Astrocyte of the hippocampus (primary cell): Measurements from ENCODE around the gene ECI2.

Source experiments
- DNase-seq: peaks from one replicate; pipeline ENCODE4 v3.0.0; 2011; ENCODE audit warnings: low read depth, low spot score

The ECI2 gene

DNA sequence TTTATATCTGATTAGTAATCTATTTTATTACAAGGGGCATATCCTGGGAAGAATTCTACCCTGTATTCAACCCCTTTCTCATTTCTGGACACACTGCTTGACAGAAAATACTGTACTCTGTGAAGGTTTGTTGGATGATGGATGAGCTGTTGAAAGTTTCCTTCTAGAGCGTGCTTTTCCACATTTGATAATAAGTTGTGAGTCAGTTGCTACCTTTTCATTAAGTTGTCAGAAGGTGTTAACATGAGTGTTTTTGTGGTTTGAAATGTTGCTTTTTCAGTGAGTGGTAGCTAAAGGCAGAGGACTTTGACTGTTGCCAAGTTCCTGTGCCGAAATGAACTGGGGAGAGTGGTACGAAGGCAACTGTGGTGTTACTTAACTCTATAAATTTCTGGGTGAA is 3.9 kb upstream of the ECI2 start:
- DNase-seq = peak; percentile 56

DNA sequence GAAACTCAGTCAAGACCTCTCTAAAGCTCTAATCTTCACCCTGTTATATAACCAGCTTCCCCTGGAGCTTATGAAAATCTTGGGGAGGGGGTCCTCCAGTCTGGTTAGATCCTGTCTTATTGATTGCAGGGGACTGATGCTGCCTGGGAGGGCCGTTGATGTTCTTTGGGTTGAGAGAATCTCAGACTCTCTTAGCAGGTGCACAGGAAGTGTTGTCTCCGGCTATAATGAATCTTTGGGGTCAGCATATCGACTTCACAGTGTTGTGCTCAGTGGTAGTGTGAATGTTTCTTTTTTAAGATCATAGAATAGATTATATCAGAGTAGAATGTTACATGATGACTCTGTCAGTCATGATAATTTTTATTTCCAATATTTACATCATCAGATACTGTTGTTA is 2.8 kb upstream of the ECI2 start:
- DNase-seq = no peak

DNA sequence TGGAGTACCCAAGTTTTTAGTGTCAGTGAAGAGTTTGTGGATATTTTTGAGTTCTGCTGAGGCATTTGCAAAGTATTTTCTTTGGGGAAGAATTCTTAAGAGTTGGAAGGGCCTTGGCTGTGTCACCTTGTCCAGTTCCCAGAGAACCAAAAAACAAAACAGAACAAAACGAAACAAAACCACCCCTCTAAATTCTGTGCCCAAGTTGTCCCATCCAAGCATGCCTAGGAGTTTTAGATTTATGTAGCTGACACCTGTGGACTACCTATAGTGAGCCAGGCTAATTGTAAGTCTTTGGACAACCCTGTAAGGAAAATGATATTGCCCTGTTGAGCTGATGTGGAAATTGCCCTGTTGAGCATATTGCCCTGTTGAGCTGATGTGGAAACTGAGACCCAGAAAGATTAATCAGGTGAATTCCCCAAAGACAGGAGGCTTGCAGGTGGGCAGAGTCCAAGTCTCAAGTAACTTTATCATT is 1.0 kb upstream of the ECI2 start:
- DNase-seq = no peak

DNA sequence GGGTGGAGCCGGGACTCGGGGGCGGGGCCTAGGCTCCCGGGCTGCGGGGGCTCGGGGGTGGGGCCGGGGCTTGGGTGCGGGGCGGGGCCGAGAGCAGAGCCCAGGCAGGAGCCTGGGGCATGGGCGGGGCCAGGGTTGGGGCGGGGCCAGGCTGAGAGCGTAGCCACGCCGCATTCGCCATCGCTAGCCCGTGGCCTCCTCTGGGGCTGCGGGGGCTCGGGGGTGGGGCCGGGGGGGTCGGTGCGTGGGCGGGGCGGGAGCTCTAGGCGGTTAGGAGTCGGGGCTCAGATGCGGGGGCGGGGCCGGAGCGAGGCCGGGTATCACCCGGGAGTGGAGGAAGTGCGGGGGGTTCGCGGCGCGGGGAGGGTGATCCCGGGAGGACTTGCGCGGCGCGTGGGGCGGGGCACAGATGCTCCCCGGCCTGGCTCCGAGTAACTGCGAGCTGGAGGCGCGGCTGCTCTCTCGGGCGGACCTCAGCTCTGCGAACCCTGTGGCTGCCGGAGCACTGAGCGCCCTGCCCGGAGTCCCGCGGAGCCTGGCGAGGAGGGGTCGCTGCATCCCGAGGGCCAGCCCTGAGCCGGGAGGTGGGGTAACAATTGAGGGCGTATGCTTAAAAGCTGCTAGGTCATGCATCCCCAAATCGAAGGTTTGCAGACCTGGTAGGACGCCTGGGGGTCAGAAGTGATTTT is 434 bp upstream of the ECI2 start:
- DNase-seq = peak; percentile 97

DNA sequence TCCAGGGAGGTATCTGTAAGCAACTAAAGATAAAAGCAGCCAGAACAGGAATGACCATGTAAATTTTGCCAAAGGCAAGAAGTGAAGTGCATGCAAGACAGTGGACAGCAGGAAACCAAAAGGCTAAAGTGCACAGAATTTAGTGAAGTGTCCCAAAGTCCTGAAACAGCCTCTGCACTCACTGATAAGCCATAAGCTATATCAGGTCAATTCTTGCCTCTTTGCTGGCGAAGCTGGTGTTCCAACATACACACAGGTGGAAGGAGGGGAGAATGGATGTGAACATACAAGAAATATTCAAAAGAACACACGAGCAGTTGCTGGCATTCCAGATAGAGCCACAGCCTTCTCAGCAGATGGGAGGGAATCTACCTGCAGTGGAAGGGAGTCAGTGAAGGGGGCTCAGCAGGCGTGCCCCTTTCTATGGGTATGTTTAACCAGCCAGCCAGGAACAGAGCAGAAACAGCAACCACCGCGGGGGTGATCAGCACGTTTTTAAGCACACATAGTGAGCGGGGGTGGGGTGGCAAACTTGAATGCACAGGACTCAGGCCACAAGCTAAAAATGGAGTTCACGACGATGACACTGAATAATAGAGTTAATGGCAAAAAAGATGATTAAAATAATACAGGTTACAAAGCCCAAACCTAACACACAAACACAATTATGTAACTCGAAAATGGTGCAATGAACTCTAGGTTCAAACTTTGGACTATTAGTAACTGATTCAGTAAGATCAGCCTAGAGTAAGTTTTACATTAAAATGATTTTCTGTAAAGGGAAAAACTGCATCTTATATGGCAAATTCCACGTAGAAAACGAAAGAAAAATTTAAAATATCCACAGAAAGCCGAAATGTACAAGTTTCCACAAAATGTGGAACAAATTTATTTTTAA is 1.2 kb downstream of the ECI2 start:
- DNase-seq = peak; percentile 31

DNA sequence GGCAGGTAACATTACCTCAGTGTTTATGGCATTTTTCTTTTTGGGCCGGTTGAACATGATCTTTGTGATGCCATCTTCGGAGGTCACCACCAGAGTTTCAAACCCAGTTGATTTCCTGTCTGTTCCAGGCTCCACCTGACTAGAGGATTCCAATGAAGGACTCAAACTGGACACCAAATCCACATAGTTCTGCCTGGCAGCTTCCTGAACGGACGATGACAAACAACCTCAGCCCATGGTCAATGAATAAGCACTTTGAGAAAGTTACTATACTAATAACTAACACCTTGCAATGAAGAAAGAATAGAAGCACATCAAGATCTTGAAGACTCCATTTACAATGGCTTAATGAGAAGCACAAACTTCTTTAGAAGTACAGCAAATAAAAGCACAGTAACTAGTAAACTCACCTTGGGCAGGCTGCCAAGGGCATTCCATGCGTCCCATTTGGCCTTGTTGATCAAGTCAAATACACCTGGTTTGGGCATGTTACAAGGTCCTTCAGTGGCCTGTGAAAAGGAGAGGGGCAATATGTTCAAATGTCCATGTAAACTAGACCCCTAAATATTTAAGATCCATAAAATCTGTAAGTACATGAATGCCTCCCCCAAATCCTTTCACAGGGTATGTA is 4.9 kb downstream of the ECI2 start:
- DNase-seq = no peak

DNA sequence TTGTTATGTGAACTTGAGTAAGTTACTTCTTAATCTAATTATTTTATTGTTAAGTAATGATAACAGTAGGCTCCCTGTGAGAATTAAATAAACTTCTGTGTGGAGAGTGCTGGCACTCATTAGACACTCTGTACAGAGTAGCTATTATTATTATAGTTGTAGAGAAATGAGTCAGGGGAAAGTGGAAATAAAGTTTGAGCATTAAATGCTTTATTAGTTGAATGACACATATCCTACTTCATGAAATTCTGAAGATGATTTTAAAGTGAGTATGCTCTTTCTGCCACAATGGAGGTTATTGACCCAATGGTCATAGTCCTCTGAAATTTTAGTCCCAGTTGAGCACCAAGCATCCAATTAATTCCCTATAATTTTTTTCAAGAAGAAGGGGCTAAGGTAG is 5.9 kb downstream of the ECI2 start:
- DNase-seq = no peak

DNA sequence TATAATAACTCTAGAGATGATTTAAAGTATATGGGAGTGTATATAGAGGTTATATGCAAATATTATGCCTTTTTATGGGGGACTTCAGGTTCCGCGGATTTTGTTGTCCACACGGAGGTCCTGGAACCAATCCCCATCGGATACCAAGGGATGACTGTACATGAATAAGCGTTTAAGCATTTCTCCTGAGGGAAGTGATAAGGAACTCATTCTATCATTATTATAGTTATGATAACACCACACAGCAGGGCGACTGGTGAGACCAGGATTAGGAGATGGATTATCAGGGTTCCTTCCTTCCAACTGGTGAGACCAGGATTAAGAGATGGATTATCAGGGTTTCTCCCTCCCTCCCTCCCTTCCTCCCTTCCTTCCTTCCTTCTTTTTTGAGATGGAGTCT is 6.6 kb downstream of the ECI2 start:
- peak; percentile 43 for DNase-seq

DNA sequence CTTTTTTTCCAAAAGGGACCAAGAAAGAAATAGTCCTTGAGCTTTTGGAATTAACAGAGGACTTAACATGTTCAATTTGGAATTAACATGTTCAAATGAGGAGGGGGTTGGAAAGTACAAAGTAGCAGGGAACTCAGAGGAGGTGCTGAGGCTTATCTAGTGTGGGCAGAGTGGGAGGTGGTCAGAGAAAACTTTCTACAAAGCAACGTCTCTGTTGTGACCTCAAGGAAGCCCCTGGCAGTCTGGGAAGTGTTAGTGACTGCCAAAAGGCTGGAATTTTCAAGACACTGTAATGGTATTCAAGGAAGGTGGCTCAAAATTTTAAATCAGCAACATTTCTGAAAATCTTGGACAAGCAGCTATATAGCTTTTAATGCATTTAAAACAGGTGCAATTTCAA is 7.3 kb downstream of the ECI2 start:
- DNase-seq = peak; percentile 57

DNA sequence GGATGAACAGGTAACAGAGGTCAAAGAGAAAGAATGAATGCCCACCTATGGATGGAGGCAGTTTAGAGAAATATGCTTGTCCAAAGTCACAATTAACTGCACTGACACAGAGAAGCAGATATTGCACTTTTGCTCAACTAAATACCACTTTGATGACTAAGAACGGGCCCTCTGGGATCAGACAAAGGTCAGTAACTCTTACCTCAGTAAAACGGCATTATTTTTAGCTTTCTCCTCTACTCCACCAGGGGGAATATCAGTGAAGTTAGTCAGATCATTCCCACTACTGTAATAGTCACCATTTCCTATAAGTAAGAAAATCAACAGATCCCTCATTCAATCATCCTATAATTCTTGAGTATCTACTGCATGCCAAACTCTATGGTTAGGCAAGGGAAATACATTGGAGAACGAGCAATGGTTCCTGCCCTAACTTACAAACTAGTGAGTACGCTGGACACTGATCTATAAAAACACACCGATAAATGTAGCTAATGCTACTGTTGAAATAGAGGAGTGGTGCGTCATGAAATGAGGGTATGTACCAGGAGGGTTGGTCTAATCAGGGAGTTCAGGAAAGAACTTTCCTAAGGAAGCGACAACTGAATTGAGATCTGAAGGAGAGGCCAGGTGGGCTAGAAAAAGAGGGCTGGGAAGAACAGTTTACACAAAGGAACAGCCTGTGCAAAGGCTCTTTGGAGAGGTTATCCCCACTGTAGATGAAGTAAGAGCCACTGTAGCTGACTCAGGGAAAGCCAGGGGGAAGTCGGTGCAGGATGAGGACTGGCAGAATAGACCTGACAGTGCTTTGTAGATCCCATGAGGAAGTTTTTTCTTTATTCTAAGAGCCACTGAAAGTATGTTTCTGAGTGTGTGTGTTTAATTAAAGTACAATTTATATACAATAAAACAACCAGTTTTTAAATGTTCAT is 9.2 kb downstream of the ECI2 start:
- peak; percentile 85 for DNase-seq

DNA sequence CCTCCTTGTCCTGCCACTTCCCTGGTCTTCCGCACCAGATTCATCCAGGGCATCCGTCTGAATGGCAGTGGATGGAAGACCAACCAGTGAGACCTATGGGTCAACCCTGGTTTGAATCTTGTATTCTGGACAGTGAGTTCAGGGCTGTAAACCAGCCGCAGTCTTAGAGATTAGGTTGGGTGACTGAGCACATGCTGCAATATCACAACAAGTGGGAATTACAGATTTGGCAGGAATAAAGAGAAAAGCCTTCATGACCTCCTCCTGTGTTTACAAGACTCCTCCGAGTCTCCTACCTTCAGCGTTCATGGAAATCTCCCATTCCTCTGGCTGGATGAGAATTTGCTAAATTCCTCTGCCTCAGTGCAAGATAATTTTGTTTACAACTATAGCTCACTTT is 9.9 kb downstream of the ECI2 start:
- no peak for DNase-seq

DNA sequence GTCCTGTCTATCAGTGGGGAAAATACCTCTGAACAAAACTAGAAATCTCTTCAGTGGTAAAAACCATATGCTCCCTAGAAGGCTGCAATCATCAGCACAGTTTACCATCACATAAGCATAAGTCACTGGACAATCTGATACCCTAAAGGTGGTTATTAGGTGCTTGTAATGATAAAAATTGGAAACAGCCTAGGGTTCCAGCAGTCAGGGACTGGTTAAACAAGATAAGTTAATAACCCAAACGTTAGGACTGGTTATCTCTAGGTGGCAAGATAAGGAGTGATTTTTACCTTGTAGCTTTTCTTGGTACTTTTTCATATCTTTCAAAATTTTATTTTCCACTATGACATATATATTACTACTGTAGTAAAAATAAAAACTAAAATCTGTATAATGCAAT is 11.0 kb downstream of the ECI2 start:
- no peak for DNase-seq

DNA sequence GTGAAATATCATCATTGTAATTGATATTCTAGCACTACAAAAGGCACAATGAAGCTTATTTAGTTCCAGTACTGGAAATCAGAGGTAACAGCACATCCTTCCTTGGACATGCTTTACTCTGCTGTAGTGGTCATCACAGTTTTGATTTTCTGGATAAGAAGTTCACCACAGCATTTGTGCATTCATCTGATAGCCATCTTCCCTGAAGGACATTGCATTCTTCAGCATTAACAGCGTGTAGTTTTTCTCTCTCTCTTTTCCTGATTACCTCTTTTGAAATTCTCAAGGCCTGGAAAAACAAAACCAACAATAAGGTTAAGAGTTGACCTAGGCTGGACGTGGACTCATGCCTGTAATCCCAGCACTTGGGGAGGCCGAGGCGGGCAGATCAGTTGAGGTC is 19.6 kb downstream of the ECI2 start:
- no peak for DNase-seq

DNA sequence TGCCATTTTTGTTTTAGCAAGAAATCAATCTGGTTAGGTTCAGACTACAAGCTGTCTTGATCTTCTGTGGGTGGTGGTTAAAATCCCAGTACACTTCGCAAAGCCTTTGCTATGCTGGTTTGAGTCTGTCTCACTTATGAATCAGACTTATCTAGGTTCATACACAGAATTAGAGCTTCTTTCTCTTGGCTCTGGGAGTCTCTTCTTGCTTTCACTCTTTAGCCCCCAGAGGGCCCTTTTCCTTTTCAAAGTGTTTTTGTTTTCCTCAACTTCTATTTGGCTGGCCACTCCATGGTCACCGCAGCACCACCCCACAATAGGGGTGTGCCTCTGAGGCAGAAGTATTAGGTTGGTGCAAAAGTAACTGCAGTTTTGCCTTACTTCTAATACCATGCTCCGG is 21.3 kb downstream of the ECI2 start:
- DNase-seq = no peak

DNA sequence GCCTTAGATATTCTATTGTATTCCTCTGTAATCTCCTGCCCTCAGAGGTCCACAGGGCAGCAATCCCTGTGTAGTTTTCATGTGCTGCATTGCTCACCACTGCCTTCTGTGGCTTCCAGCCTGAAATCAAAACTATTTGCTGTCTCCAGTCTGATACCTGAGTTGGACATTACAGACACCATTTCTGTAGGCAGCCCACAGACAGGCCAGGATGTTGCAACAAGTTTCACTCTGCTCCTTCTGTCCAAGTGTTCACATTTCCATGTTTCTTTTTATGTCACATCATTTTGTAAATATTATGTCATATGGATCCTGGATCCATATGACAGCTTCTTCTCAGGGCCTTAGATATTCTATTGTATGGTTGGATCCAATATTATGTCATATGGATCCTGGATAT is 21.7 kb downstream of the ECI2 start:
- DNase-seq = no peak

DNA sequence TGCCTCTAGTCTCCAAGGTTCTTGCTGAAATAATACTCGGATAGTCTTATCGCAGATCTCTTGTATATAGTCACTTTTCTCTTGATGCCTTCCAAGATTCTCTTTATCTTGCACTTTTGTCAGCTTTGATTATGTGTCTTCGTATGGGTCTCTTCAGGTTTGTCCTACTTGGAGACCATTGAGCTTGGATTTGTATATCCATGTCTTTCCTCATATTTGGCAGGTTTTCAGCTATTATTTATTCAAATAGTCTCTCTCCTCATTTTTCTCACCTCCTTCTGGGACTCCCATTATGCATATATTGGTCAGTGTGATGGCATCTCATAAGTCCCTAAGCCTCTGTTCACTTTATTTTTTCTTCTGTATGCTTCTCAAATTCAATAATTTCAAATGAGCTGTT is 23.0 kb downstream of the ECI2 start:
- DNase-seq = no peak

DNA sequence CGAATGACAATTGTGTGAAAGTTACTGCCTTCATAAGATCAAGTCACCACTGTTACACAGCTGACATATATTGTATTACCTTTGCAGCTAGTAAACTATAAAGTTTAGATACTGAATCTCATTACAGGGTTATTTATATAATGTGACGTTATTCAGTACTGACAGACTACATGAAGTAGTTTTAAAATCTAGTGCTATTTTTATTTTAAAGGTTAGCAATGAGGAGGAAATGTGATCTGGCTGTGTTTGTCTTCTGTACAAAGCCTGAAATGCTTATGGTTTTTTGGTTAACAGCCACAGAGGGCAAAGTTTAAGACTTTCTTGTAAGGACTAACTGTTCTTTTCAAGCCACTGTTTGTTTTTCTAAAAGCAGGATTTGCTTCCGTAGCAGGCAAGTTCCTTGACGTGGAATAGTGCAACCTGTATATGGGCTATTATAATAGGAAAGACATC is 26.0 kb downstream of the ECI2 start:
- DNase-seq = peak; percentile 62

DNA sequence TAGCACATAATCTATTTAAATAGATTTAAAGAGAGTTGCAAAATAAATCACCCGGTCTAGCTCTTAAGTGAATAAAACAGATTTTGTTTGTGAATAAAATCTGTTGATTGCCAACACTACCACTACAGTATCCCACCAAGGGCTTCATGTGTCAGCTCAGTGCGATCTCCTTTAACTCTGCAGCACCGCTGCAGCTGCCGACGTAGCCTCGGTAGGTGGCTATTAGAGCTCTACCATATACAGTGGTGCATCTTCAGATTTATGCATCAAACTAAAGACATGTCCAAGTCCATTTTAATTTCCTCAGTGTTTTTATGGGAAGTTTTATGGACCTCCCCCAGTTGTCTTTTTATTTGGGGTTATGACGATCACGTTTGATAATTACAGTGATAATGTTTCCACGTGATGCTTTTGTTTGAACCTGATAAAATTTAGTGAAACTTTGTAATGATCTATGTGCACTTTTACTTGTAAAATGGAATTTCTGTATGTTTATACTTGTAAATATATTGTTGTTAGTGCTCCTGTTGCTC is 26.7 kb downstream of the ECI2 start:
- DNase-seq = no peak

DNA sequence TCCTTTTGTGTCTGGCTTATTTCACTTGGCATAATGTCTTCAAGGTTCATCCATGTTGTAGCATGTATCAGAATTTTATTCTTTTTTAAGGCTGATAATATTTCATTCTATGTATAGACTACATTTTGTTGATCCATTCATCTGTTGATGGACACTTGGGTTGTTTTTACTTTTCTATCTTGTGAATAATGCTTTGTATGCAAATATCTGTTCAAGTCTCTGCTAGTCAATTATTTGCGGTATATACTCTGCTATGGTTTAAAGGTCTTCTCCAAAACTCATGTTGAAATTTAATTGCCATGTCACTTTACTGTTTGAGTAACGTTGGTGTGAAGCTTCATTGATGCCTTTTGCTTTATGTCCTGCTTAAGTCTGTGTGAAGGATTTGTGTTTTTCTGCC is 27.5 kb downstream of the ECI2 start:
- no peak for DNase-seq

DNA sequence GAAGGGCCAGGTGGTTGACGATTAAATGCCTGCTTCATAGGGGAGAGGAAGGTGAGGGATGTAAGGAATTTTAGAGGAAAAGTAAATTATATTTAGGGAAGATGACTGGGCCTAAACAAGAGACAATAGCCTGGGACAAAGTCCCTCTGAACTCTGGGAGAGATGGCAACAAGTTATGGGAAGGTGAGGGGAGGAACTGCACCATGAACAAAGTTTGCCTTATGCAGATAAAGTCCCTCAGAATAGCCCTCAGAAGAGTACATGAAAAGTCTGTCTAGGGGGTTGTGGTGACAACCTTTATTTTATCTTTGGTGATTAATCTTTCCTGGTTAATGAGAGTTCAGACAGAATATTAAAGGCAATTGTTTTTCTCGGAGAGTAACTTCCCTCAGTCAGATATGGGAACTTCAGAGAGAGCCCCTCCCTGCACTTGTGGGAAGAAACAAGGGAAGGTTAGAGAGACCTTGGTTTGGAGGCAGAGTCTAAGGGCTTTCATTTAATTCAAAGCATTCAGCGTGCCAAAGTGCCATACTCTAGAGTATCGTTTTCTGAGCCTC is 29.3 kb downstream of the ECI2 start:
- no peak for DNase-seq

DNA sequence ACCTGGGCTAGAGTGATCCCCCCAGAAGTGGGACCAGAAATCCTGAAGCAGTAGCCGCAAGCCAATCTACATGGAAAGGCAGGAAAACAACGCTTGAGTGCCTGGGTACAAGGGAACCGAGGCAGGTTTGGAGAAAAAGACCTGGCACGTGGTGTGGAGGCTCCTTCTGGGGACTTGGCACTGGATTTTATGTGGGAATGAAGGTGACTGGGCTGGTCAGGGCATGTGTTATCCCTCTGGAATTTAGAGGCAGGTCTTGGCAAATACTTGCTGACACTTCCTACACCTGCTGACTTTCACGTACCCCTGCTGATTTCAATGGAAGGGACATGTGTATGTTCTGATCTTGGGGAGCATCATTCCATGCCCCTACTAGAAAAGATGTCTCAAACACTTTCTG is 31.4 kb downstream of the ECI2 start:
- peak; percentile 27 for DNase-seq
